Measurements from ENCODE around the gene LEF1.

DNA sequence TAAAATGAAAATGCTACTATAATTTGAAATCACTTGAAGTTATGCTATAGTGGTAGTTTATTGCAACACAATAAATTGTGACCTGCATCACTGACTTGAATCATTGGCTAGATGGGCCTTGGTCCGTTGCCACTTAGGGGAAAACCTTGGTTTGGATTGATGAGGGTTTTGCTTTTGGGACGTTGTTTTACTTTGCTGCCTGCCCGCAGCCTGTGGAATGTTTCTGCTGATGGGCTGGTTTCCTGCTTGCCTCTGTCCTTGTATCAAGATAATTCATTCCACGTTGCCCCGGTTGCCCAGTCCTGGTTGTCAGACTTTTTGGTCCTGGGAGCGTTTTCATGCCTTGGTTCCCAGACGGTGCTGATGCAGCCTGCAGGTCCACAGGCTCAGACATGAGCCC lies 160.7 kb downstream of the LEF1 start:
- TF ChIP-seq CTCF (conservative IDR thresholded peaks at IDR 0.05 in 1 of 2, IDR thresholded peaks at IDR 0.05 in 1 of 2; ENCODE audit: extremely low read depth in 1 of 2, insufficient read depth in 1 of 2, low read depth in 1 of 2, low read length in 2 of 2) (no peak), EZH2 (IDR thresholded peaks at IDR 0.05; ENCODE audit: borderline replicate concordance, low read length) (no peak)

All from mammary epithelial cell (primary cell).